H1 (cell line): ENCODE measurements around the gene IL6R.

Source experiments
- EP300 ChIP-seq, 2 experiments: IDR thresholded peaks; 1 replicate in 1 of 2; 2 replicates in 1 of 2; pipeline ENCODE4 v1.6.1; 2011 to 2012; ENCODE audit warnings: low read depth in 2 of 2, low read length in 2 of 2, mild to moderate bottlenecking in 2 of 2, borderline replicate concordance in 1 of 2, inconsistent platforms in 1 of 2, moderate library complexity in 1 of 2
- HDAC2 ChIP-seq, 2 experiments: fragments of 300-600 bp in 1 of 2; sonication (generic) in 1 of 2; IDR thresholded peaks; 2 replicates each; pipeline ENCODE4 v1.6.1; 2011 to 2012; ENCODE audit warnings: low read depth in 2 of 2, low read length in 2 of 2, mild to moderate bottlenecking in 2 of 2, moderate library complexity in 2 of 2, borderline replicate concordance in 1 of 2, inconsistent platforms in 1 of 2
- POLR2A ChIP-seq, 2 experiments: IDR thresholded peaks; 1 replicate in 1 of 2; 2 replicates in 1 of 2; pipeline ENCODE4 v1.6.1; 2011; ENCODE audit warnings: low read depth in 2 of 2, low read length in 2 of 2, mild to moderate bottlenecking in 2 of 2; ENCODE audit errors: control extremely low read depth in 1 of 2
- POLR2AphosphoS5 ChIP-seq: IDR thresholded peaks from 2 replicates; pipeline ENCODE4 v1.6.1; 2011; ENCODE audit warnings: low read depth, low read length
- RBBP5 ChIP-seq: IDR thresholded peaks from 2 replicates; pipeline ENCODE4 v1.7.1; 2012; ENCODE audit warnings: low read depth, mild to moderate bottlenecking, inconsistent platforms, low read length, moderate library complexity, borderline replicate concordance
- SIN3A ChIP-seq, 2 experiments: IDR thresholded peaks in 1 of 2; conservative IDR thresholded peaks in 1 of 2; 2 replicates each; pipeline ENCODE4 v1.6.1; 2011 to 2012; ENCODE audit warnings: low read length in 2 of 2, improper control_type of control experiment in 1 of 2, low read depth in 1 of 2, mild to moderate bottlenecking in 1 of 2
- SIX5 ChIP-seq: IDR thresholded peaks from 2 replicates; pipeline ENCODE4 v1.6.1; 2011; ENCODE audit warnings: mild to moderate bottlenecking, low read depth, low read length
- TEAD4 ChIP-seq: IDR thresholded peaks from 2 replicates; pipeline ENCODE4 v1.6.1; 2012; ENCODE audit warnings: low read depth, low read length, inconsistent platforms, mixed read lengths
- TF ChIP-seq, protein P1 (sequence below), 3 experiments: IDR thresholded peaks; 1 replicate in 2 of 3; 2 replicates in 1 of 3; pipeline versions ENCODE4 v1.5.1 to v1.6.1; 2011; ENCODE audit warnings: low read length in 3 of 3, mild to moderate bottlenecking in 3 of 3, inconsistent platforms in 2 of 3, low read depth in 1 of 3, moderate library complexity in 1 of 3; ENCODE audit not compliant: insufficient read depth in 1 of 3; ENCODE audit errors: control extremely low read depth in 1 of 3

DNA sequence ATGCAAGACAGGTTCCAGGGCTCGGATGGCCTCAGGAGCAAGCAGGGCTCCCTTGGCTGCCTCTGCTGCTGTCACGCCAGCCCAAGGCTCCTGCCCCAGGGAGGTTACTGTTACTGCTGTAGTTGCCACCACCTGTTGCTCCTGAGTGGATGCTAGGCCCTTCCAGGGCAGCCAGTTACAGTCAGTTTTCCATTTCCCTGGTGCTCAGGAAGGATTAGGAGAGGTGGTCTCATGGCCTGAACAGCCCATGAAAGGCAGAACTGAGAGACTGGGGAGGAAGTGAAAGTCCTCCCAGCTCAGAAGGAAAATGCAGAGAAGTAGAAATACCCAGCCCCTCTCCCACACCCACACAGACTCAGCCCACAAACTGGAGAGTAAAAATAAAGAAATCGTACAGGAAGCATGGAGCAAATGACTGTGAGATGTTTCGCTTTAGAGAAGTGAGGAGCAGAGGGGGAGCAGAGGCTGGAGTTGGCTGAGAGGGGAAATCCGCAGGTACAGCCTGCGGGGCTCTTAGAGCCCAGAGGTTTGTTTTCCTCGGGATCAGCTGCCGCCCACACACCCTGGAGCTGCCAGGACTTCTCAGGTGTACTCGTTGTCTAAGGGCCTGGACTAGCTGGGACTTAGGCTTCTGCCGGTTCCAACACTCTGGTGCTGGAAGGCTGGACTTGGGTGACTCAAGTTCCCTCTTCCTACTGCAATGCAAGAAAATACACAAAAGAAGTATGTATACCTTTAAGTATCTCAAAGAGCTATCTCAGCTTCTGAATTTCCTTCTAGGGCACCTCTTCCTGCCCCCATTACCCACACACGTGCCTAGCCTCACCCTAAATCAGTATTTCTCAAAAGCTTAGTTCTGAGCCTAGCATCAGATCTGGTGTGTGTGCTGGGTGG lies 2.3 kb downstream of the IL6R start:
- TF ChIP-seq SIX5 (no peak), EP300 (IDR thresholded peaks at IDR 0.05; ENCODE audit: borderline replicate concordance in 1 of 2, low read depth in 2 of 2, low read length in 2 of 2) (no peak), POLR2A (IDR thresholded peaks at IDR 0.05; ENCODE audit: control extremely low read depth in 1 of 2, low read depth in 2 of 2, low read length in 2 of 2) (no peak), RBBP5 (no peak), POLR2AphosphoS5 (no peak), TEAD4 (no peak), HDAC2 (IDR thresholded peaks at IDR 0.05; ENCODE audit: borderline replicate concordance in 1 of 2, low read depth in 2 of 2, low read length in 2 of 2) (no peak), SIN3A (conservative IDR thresholded peaks at IDR 0.05 in 1 of 2, IDR thresholded peaks at IDR 0.05 in 1 of 2; ENCODE audit: low read depth in 1 of 2, low read length in 2 of 2) (no peak)
- TF ChIP-seq, protein P1, sequence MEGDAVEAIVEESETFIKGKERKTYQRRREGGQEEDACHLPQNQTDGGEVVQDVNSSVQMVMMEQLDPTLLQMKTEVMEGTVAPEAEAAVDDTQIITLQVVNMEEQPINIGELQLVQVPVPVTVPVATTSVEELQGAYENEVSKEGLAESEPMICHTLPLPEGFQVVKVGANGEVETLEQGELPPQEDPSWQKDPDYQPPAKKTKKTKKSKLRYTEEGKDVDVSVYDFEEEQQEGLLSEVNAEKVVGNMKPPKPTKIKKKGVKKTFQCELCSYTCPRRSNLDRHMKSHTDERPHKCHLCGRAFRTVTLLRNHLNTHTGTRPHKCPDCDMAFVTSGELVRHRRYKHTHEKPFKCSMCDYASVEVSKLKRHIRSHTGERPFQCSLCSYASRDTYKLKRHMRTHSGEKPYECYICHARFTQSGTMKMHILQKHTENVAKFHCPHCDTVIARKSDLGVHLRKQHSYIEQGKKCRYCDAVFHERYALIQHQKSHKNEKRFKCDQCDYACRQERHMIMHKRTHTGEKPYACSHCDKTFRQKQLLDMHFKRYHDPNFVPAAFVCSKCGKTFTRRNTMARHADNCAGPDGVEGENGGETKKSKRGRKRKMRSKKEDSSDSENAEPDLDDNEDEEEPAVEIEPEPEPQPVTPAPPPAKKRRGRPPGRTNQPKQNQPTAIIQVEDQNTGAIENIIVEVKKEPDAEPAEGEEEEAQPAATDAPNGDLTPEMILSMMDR (IDR thresholded peaks at IDR 0.05; ENCODE audit: control extremely low read depth in 1 of 3, insufficient read depth in 1 of 3, low read depth in 1 of 3, low read length in 3 of 3) = no peak
